Measurements from ENCODE around the gene SCNN1G.

DNA sequence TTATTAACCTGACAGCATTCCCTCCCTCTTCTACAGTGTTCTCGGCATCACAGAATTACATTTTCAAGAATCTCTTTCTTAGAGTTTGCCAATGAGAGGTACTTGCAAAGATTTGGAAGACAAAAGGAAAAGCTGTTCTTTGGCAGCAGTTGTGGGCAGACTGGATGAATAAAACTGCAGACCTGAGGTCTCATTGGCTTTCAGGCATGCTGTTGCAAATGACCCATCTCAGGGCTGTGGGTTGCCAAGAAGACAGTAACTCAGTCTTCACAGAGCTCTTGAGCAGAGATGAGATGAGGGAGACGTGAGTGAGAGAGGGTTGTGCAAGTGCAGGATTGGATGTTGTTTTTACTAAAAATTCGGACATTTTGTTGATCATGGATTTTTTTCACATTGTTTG lies 22.0 kb upstream of the SCNN1G start:
- TF ChIP-seq EP300 (IDR thresholded peaks at IDR 0.05), result no peak
- TF ChIP-seq, protein P1, sequence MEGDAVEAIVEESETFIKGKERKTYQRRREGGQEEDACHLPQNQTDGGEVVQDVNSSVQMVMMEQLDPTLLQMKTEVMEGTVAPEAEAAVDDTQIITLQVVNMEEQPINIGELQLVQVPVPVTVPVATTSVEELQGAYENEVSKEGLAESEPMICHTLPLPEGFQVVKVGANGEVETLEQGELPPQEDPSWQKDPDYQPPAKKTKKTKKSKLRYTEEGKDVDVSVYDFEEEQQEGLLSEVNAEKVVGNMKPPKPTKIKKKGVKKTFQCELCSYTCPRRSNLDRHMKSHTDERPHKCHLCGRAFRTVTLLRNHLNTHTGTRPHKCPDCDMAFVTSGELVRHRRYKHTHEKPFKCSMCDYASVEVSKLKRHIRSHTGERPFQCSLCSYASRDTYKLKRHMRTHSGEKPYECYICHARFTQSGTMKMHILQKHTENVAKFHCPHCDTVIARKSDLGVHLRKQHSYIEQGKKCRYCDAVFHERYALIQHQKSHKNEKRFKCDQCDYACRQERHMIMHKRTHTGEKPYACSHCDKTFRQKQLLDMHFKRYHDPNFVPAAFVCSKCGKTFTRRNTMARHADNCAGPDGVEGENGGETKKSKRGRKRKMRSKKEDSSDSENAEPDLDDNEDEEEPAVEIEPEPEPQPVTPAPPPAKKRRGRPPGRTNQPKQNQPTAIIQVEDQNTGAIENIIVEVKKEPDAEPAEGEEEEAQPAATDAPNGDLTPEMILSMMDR (IDR thresholded peaks at IDR 0.05), result no peak
- no peak for TF ChIP-seq EHMT2 (IDR thresholded peaks at IDR 0.05; ENCODE audit: low read depth)
- no peak for TF ChIP-seq JUN (IDR thresholded peaks at IDR 0.05)
- TF ChIP-seq POLR2AphosphoS2 (conservative IDR thresholded peaks at IDR 0.05; ENCODE audit: low read length), result no peak
- TF ChIP-seq, protein P2, sequence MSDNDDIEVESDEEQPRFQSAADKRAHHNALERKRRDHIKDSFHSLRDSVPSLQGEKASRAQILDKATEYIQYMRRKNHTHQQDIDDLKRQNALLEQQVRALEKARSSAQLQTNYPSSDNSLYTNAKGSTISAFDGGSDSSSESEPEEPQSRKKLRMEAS (IDR thresholded peaks at IDR 0.05), result no peak
- TF ChIP-seq RFX5 (IDR thresholded peaks at IDR 0.05), result no peak
